HG03571 (cell line): ENCODE data around the gene LGR4.

ENCODE experiments used
- ATAC-seq: cut with Tn5 transposase; IDR thresholded peaks from one replicate; pipeline ENCODE4 v1.9.1; 2021; ENCODE audit not compliant: unreplicated experiment

LGR4 gene

DNA sequence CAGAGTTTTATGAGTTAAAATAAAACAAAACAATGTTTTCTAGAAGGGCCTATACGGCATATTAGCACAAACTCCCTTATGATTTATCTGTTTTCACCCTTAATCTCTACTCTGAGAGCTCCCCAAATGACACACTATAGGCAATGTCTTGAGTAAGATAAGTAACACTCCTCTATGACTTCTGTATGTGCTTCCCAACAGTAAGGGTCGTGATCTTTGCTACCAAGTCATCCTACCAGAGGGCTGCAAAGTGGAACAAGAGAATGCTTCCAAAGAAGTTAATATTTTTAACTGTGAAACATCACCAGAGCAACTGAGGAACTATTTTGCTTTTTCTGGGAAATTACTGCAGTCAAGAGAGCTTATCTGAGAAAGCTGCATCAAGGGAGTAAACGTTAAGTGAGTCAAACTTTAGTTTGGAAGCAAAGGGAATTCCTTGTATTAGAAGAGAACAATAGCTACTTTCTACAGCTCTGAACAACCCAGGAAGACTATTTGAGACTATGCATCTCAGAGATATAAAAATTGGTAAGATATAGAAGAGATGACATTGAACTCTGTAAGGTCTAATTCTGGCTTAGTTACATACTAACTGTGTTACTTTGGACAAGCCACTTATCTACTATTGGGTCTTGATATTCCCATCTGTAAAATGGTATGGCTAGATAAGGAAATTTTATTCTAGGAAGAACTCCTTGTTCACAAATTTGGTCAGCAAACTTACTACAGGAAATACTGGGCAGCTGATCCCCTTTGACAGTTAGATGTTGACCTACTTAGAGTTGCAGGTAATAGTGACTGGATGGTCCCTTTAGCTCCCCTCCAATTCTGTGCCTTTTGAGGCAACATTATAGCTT, 65.9 kb downstream of the LGR4 start:
- no peak for ATAC-seq

- ATAC-seq: no peak
Measured at GRCh38 chr11:27405134-27405533, 67.5 kb downstream of the LGR4 start.

GRCh38 chr11:27404427-27404826, 68.2 kb downstream of the LGR4 start:
- ATAC-seq: no peak

- ATAC-seq: no peak
Measured at GRCh38 chr11:27403195-27403594, 69.4 kb downstream of the LGR4 start.

DNA sequence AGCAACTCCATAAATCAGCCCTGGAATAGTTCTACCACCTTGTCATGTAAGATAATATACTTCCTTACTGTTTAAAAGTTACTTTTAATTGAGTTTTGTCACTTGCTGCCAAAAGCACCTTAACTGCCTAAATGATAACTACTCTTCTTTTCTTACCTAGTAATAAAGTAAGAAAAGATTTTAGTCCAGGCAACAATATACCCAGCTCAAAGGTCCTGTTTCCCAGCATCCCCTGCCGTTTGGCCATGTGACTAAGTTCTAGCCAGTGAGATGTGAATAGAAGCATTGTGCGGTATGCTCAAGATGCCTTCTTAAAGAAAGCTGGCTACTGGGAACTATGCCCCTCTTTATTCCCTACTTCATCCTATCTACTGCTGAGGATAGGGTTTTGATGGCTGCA, 70.1 kb downstream of the LGR4 start:
- no peak for ATAC-seq

- no peak for ATAC-seq
Measured at GRCh38 chr11:27401833-27402316, 70.7 kb downstream of the LGR4 start.

- no peak for ATAC-seq
Measured at GRCh38 chr11:27401280-27401832, 71.2 kb downstream of the LGR4 start.

DNA sequence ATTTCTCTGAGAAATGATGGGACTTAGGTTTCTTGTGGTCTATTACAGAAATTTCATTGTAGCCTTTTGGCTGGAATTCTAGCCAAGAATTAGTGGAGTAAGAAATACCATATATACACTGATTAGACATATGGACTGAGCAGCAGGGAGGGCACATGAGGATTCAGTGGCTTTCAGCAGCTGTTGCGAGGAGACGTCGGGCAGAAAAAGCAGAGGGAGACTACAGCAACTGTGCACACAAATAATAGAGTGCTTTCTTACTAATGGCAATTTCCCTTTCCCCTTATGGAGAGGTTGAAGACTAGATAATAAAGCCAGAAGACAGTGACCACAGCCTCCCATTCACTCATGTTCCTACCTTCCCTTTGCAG, 74.2 kb downstream of the LGR4 start:
- ATAC-seq: no peak

DNA sequence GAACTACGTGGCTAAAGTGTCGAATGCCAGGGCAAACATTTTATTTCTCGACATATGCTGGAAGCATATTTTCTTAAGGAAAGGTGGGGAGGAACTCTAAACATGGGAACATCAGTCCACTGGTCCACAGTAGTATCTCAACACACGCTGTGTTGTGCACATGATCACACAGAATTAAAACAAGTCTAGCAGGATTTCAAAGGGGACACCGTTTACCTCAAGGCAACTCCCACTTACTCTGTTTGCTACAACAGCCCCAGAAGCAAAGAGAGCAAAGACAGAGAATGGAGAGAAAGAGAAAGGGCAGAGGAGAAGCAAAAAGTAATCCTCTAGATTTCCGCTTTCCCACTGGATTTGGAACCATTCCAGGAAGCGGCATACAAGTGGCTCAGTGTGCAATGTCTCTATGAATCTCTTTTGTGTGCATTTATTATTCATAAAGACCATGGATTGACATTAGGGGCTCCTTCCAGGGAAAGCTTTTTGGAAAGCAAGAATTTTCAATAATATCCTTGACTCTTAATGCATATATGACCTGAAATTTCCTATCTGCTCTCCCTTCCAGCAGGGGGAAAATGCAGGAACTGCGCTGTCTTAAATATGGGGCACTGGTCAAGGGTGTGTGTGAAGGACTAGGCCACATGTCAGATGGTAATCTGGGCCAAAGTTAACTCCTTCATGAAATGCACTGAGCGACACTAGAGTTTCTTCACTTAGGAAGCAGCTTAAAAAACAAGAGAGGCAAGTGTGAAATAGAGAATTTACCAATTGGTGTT, 74.8 kb downstream of the LGR4 start:
- ATAC-seq: no peak

DNA sequence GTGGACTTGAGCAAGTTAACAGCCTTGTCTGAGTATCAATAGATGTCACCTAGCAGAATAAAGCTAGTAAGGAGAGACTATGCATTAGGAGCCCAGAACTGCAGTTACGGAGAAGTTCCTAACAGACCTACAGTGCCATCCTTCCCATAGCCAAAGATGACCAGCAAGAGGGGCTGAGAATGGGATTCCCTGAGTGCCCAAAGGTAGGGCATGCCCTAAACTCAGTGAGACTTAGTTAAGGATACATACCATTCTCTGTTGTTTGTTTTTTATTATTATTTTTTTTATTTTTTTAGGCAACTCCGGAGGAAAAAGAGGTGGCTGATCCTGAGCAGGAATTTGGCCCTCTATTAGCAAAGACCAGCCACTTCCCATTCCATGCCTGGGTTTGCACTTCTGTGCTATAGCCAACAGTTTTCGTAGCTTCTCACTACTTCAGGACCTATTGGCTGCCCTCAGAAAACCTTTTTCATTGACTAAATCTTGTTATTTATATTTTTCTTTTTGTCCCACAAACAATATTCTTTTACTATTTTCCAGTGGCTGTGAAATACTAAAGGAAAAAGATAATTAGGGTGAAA, 76.2 kb downstream of the LGR4 start:
- ATAC-seq: no peak

- no peak for ATAC-seq
Measured at GRCh38 chr11:27395556-27396258, 76.9 kb downstream of the LGR4 start.

- ATAC-seq: no peak
Measured at GRCh38 chr11:27394781-27395228, 77.8 kb downstream of the LGR4 start.

DNA sequence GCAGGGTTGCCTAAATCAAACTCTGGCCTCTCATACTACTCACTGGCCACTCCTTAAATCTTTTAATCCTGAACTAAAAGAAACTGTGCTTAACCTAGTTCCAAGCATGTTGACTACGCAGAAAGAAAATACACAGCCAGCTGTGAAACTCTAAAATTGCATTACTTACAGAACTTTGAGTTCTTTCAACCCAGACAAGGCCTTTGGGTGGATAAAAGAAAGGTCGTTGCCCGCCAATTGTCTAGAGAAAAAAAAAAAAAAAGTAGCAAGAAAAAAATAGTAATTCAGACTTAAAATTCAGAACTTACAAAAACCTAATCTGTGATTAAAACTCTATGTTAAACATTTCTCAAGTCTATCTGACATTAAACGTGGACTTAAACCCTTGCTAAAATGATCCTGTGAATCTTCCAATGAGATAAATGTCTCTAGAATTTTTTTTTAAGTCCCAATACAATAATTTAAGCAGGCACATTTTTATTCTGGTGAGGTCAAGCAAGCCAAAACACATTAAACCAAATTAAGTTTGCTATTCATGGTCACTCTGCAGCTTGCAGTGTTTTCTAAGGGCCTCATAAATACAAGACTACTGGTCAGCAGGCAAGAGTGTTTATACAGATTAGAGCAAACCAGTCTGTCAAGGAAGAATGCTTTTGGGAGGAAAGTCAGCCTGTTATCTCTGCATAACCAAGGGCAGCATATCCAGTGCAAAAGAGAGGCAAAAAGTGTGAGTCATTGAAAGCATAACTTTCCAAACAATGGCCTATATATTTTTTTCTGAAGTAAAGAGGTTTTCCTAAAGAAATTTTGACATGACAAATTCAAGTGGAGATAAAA, 80.1 kb downstream of the LGR4 start:
- ATAC-seq: no peak

GRCh38 chr11:27391331-27392015, 81.1 kb downstream of the LGR4 start:
- no peak for ATAC-seq

DNA sequence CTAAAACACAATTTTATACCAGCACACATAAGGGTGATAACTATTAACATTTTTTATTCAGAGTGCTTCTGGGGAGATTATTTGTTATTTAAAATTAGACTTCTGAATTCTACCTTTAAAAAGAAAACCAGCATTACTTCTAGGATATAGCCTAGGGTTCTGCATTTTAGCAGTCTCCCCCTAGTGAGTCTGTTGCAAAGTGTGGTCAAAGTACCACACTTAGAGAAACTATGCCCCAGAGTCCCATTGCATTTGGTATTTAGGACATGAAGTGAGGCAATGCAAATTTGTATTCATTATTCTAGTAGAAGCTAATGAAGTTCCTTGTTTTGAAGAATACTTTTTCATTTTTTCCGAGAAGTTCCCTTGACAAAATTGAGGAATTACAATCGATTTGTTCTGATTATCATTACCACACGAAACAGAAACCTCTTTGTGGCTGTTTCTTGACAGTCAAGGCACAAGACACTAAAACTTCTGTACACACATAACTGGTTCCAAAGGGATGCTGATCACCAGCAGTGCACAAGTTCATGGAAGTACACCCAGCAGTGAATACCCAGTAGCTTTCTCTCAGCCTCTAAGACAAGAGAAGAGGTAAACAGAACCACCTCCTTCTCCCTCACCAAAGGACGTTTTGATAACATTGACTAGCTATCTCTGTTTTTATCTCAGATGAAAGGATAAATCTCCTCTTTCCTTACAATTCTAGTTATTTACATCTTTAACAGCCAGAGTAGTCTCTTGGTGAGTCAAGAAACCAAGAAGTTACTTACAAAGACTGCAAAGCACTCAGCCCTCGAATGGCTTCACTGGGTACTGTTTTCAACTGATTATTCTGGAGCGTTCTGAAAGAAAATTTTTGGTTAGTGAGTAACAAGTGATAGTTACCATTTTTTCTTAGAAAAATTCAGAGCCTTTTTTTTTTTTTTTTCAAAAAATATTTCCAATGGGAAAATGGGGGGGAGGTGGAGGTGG, 82.0 kb downstream of the LGR4 start:
- ATAC-seq: no peak

- no peak for ATAC-seq
Measured at GRCh38 chr11:27388869-27389268, 83.7 kb downstream of the LGR4 start.

GRCh38 chr11:27388001-27388400, 84.6 kb downstream of the LGR4 start:
- ATAC-seq: no peak

GRCh38 chr11:27387362-27387761, 85.2 kb downstream of the LGR4 start:
- no peak for ATAC-seq
